Fibroblast of the conjunctiva (primary cell): ENCODE data around the gene KATNB1.
"Not testable (repeated sequence)": the region's sequence is repeated elsewhere in the genome, so short reads cannot be mapped to it uniquely, and the experiment has no call there.

ENCODE experiments used
- DNase-seq: peaks from one replicate; pipeline ENCODE4 v3.0.0-alpha.2; 2010; ENCODE audit warnings: low read depth

Gene KATNB1

GRCh38 chr16:57773019-57773418 lies 37.4 kb downstream of the KATNB1 start:
- DNase-seq, result no peak

GRCh38 chr16:57773655-57774295 lies 38.2 kb downstream of the KATNB1 start:
- no peak for DNase-seq

GRCh38 chr16:57774705-57775285 lies 39.2 kb downstream of the KATNB1 start:
- DNase-seq, result no peak

- no peak for DNase-seq
These were observed 40.3 kb downstream of the KATNB1 start for GRCh38 chr16:57775661-57776469.

GRCh38 chr16:57778658-57779057 lies 43.1 kb downstream of the KATNB1 start:
- DNase-seq, result no peak

GRCh38 chr16:57779836-57780235 lies 44.3 kb downstream of the KATNB1 start:
- DNase-seq, result not testable (repeated sequence)

- DNase-seq, result no peak
These were observed 45.8 kb downstream of the KATNB1 start for GRCh38 chr16:57781349-57781740.

- no peak for DNase-seq
These were observed 46.4 kb downstream of the KATNB1 start for GRCh38 chr16:57781741-57782606.

GRCh38 chr16:57782607-57783055 lies 47.1 kb downstream of the KATNB1 start:
- DNase-seq, result not testable (repeated sequence)

- no peak for DNase-seq
These were observed 47.5 kb downstream of the KATNB1 start for GRCh38 chr16:57783116-57783515.

- DNase-seq, result no peak
These were observed 48.3 kb downstream of the KATNB1 start for GRCh38 chr16:57783883-57784282.

GRCh38 chr16:57784334-57784733 lies 48.8 kb downstream of the KATNB1 start:
- DNase-seq, result no peak

- no peak for DNase-seq
These were observed 49.8 kb downstream of the KATNB1 start for GRCh38 chr16:57785385-57785784.

GRCh38 chr16:57785924-57786323 lies 50.4 kb downstream of the KATNB1 start:
- DNase-seq, result no peak

- no peak for DNase-seq
These were observed 51.3 kb downstream of the KATNB1 start for GRCh38 chr16:57786632-57787518.

GRCh38 chr16:57787519-57787905 lies 51.9 kb downstream of the KATNB1 start:
- DNase-seq, result no peak

GRCh38 chr16:57788252-57788841 lies 52.8 kb downstream of the KATNB1 start:
- no peak for DNase-seq

- no peak for DNase-seq
These were observed 53.4 kb downstream of the KATNB1 start for GRCh38 chr16:57788951-57789350.

- no peak for DNase-seq
These were observed 55.8 kb downstream of the KATNB1 start for GRCh38 chr16:57791195-57791892.

- no peak for DNase-seq
These were observed 56.4 kb downstream of the KATNB1 start for GRCh38 chr16:57791893-57792461.
